DOHH2 (cell line): ENCODE measurements around the gene ELP2.

Source experiments
- H3F3A ChIP-seq: fragments of 200-600 bp; sonication (generic), shearing (Covaris generic); 2 replicates; pipeline ENCODE4 v1.6.0; 2016; ENCODE audit warnings: antibody characterized with exemption, mild to moderate bottlenecking; ENCODE audit not compliant: control insufficient read depth, insufficient read depth
- H3K27ac ChIP-seq: fragments of 200-600 bp; sonication (generic); 2 replicates; pipeline ENCODE4 v1.5.1; 2014; ENCODE audit warnings: low read depth, mild to moderate bottlenecking, low read length, moderate library complexity
- H3K27me3 ChIP-seq: fragments of 200-600 bp; sonication (generic); 2 replicates; pipeline ENCODE4 v1.6.1; 2014; ENCODE audit warnings: mild to moderate bottlenecking, low read length, mixed read lengths; ENCODE audit not compliant: control insufficient read depth
- H3K36me3 ChIP-seq: fragments of 200-600 bp; sonication (generic); 2 replicates; pipeline ENCODE4 v1.6.1; 2014; ENCODE audit warnings: mild to moderate bottlenecking, low read length, moderate library complexity, mixed read lengths; ENCODE audit not compliant: control insufficient read depth
- H3K4me1 ChIP-seq: fragments of 200-600 bp; sonication (generic); 2 replicates; pipeline ENCODE4 v1.6.1; 2014; ENCODE audit warnings: mild to moderate bottlenecking, low read length, mixed read lengths; ENCODE audit not compliant: control insufficient read depth
- H3K4me2 ChIP-seq: fragments of 200-600 bp; sonication (generic); 2 replicates; pipeline ENCODE4 v1.6.0; 2014; ENCODE audit warnings: mild to moderate bottlenecking, low read length, moderate library complexity
- H3K4me3 ChIP-seq: fragments of 200-600 bp; sonication (generic); 2 replicates; pipeline ENCODE4 v1.5.1; 2014; ENCODE audit warnings: mild to moderate bottlenecking, low read length, mixed read lengths
- H3K79me2 ChIP-seq: fragments of 200-600 bp; sonication (generic); 2 replicates; pipeline ENCODE4 v1.6.1; 2014; ENCODE audit warnings: mild to moderate bottlenecking, low read length, mixed read lengths; ENCODE audit not compliant: control insufficient read depth
- H3K9me2 ChIP-seq: fragments of 200-600 bp; sonication (generic); replicated peaks from 2 replicates; pipeline ENCODE4 v1.6.1; 2014; ENCODE audit warnings: mild to moderate bottlenecking, low read length, mixed read lengths; ENCODE audit not compliant: control insufficient read depth
- H3K9me3 ChIP-seq: fragments of 200-600 bp; sonication (generic); 2 replicates; pipeline ENCODE4 v1.6.1; 2014; ENCODE audit warnings: antibody characterized with exemption, low read length, mixed read lengths; ENCODE audit not compliant: control insufficient read depth, insufficient read depth
- H4K20me1 ChIP-seq: fragments of 200-600 bp; sonication (generic); 2 replicates; pipeline ENCODE4 v1.6.0; 2014; ENCODE audit warnings: low read depth, mild to moderate bottlenecking, antibody characterized with exemption, low read length, moderate library complexity; ENCODE audit not compliant: control insufficient read depth, insufficient read depth
- EZH2phosphoT487 ChIP-seq: fragments of 200-600 bp; sonication (generic); IDR thresholded peaks from 2 replicates; pipeline ENCODE4 v1.6.1; 2017; ENCODE audit warnings: borderline replicate concordance, mild to moderate bottlenecking, antibody characterized with exemption, low read length, moderate library complexity, mixed read lengths
- TF ChIP-seq, protein P1 (sequence below): fragments of 200-600 bp; sonication (generic); IDR thresholded peaks from one replicate; pipeline ENCODE4 v1.5.1; 2014; ENCODE audit warnings: antibody characterized with exemption, mild to moderate bottlenecking, low read depth, low read length; ENCODE audit not compliant: poor library complexity, severe bottlenecking

Gene ELP2

DNA sequence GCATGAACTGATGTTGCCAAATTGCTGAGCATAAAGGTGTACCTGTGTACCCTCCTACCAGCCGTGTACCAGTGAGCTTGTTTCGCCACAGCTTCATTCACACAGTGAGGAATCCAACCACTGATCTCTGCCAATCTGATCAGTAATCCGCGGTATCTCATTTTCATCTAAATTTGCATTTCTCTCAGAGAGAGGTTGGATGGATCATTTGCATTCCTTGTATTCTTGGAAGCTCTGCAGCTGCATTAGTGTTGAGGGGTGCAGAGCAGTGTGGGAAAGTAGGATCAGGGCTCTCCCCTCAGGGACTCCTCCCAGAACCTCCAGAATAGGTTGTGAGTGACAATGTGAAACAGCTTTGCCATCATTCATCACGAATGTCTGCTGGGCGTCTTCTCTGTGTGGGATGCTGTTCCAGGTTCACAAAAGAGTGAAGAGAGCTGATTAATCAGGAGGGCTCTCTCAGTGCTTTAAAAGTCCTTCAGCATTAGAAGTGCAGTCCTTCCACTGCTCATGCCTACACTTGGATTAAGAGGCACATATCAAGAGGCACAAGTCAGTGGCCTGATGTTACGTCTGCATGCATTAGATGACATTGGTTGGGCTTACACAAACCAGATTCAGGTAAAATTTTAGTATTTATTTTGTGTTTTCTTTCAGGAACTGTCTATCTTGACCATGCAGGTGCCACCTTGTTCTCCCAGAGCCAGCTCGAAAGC is 65.1 kb downstream of the ELP2 start:
- no peaks in the 10 kb centered on the region for H3K9me3 ChIP-seq
- no peaks in the 10 kb centered on the region for H3F3A ChIP-seq
- peaks cover 5% of the 10 kb centered on the region; the same call in 1 of the 2 replicates for H3K27me3 ChIP-seq
- H4K20me1 ChIP-seq = no peaks in the 10 kb centered on the region
- H3K4me1 ChIP-seq = no peaks in the 10 kb centered on the region
- no peaks in the 10 kb centered on the region for H3K9me2 ChIP-seq
- H3K4me2 ChIP-seq = no peak overlapping the region
- no peaks in the 10 kb centered on the region for H3K79me2 ChIP-seq
- TF ChIP-seq EZH2phosphoT487 = no peak
- TF ChIP-seq, protein P1, sequence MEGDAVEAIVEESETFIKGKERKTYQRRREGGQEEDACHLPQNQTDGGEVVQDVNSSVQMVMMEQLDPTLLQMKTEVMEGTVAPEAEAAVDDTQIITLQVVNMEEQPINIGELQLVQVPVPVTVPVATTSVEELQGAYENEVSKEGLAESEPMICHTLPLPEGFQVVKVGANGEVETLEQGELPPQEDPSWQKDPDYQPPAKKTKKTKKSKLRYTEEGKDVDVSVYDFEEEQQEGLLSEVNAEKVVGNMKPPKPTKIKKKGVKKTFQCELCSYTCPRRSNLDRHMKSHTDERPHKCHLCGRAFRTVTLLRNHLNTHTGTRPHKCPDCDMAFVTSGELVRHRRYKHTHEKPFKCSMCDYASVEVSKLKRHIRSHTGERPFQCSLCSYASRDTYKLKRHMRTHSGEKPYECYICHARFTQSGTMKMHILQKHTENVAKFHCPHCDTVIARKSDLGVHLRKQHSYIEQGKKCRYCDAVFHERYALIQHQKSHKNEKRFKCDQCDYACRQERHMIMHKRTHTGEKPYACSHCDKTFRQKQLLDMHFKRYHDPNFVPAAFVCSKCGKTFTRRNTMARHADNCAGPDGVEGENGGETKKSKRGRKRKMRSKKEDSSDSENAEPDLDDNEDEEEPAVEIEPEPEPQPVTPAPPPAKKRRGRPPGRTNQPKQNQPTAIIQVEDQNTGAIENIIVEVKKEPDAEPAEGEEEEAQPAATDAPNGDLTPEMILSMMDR = no peak
- H3K27ac ChIP-seq = no peak overlapping the region
- no peaks in the 10 kb centered on the region for H3K36me3 ChIP-seq
- no peak overlapping the region for H3K4me3 ChIP-seq

DNA sequence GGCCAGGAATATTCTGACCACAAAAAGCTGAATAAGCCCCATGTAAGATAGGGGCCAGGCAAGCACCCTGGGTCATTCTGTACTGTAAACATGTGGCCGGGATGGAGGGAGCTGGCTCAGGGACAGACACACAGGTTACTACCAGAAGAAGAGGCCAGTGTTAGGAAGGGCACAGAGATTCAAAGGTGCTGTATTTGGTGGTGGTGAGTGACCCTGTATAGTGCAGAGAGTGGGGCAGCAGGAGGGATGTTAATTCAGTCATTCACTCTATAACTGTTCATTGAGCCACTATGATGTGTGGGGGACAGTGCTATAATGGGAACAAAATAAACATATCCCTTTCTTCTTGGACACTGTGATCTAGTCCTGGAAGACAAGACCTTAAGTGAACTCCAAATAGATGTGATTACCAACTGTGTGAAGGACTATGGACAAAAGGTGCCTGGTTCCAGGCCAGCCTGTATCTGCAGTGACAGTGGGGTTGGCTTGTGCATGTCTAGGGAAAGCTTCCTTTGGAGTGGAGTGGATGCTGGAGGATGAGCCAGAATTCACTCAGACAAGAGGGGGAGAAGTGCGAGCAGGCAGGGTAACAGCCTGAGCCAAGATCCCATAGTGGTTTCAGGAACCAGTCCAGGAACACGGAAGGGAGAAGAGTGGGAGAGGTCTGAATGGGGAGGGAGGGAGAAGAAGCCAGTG is 65.9 kb downstream of the ELP2 start:
- no peaks in the 10 kb centered on the region for H4K20me1 ChIP-seq
- peaks cover 5% of the 10 kb centered on the region; the same call in 1 of the 2 replicates for H3K27me3 ChIP-seq
- no peaks in the 10 kb centered on the region for H3F3A ChIP-seq
- H3K9me2 ChIP-seq = no peaks in the 10 kb centered on the region
- no peak for TF ChIP-seq EZH2phosphoT487
- TF ChIP-seq, protein P1 = no peak
- no peak overlapping the region for H3K27ac ChIP-seq
- H3K4me3 ChIP-seq = no peak overlapping the region
- no peaks in the 10 kb centered on the region for H3K79me2 ChIP-seq
- no peaks in the 10 kb centered on the region for H3K4me1 ChIP-seq
- H3K36me3 ChIP-seq = no peaks in the 10 kb centered on the region
- H3K4me2 ChIP-seq = no peak overlapping the region
- H3K9me3 ChIP-seq = no peaks in the 10 kb centered on the region

DNA sequence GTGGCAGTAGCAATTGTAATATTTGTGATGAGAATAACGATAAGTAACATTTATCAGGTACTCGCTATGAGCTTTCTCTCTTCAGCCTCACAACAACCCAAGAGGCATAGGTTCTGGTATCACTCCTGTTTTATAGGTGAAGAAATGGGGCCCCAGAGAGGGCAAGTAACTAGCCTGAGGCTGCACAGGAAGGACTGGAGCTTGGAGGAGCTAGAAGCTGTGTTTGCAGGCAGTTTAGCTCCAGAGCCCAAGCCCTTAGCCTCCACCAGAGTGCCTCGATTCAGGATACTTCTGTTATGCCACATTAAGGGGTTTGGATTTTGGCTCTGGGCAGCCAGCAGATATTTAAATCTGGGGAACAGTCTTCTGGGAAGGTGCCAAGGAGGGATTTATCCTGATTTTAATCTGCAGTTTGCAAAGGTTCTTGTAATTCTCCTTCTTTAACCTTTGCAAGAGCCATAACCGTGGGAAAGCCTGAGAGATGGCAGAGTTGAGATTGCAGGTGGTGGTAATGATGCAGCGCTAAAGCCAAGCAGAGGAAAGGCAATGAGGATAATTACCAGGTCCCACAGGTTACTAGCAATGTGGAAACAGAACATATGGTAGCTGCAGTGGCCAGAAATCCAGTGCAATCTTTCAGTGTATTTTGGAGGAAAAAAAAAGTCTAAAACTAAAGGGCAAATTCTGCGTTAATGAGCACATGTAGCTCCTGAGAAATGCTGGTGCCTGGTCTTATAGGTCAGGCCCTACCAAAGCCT is 66.7 kb downstream of the ELP2 start:
- no peaks in the 10 kb centered on the region for H3K9me3 ChIP-seq
- H3K79me2 ChIP-seq = no peaks in the 10 kb centered on the region
- no peaks in the 10 kb centered on the region for H3K9me2 ChIP-seq
- no peaks in the 10 kb centered on the region for H3F3A ChIP-seq
- H3K4me1 ChIP-seq = no peaks in the 10 kb centered on the region
- peaks cover 5% of the 10 kb centered on the region; the same call in 1 of the 2 replicates for H3K27me3 ChIP-seq
- H3K4me2 ChIP-seq = no peak overlapping the region
- no peak overlapping the region for H3K4me3 ChIP-seq
- TF ChIP-seq, protein P1 = no peak
- TF ChIP-seq EZH2phosphoT487 = no peak
- no peak overlapping the region for H3K27ac ChIP-seq
- H4K20me1 ChIP-seq = no peaks in the 10 kb centered on the region
- no peaks in the 10 kb centered on the region for H3K36me3 ChIP-seq
